Astrocyte (in vitro differentiated cells and primary cell): ENCODE measurements around the gene GJB6. TPM values are rescaled to one million over a fixed set of nuclear protein-coding genes. Genes with fewer than 3 reads are reported as not detected.
A peak's percentile ranks its signal among the peaks of the same experiment; 100 is the strongest.

ENCODE experiments used
- DNase-seq: peaks from one replicate; pipeline ENCODE4 v3.0.0-alpha.2; 2010; ENCODE audit warnings: low read depth
- FAIRE-seq: peaks from 2 replicates; lab custom pipeline; 2011; peaks lifted over from hg19 to GRCh38; lab: Jason Lieb, UNC
- H2AFZ ChIP-seq: 2 replicates; pipeline ENCODE4 v1.6.0; 2012; ENCODE audit warnings: low read depth, low read length, inconsistent platforms
- H3K27ac ChIP-seq: 2 replicates; pipeline ENCODE4 v1.5.1; 2011; ENCODE audit warnings: low read depth, low read length, inconsistent platforms
- H3K27me3 ChIP-seq: 2 replicates; pipeline ENCODE4 v1.6.0; 2011; ENCODE audit warnings: low read length, inconsistent platforms; ENCODE audit not compliant: insufficient read depth
- H3K36me3 ChIP-seq: 2 replicates; pipeline ENCODE4 v1.5.1; 2011; ENCODE audit warnings: low read length, inconsistent platforms; ENCODE audit not compliant: insufficient read depth
- H3K4me1 ChIP-seq: 2 replicates; pipeline ENCODE4 v1.5.1; 2011; ENCODE audit warnings: low read length, inconsistent platforms; ENCODE audit not compliant: insufficient read depth
- H3K4me2 ChIP-seq: 2 replicates; pipeline ENCODE4 v1.6.0; 2012; ENCODE audit warnings: low read length, inconsistent platforms
- H3K4me3 ChIP-seq: 2 replicates; pipeline ENCODE4 v1.5.1; 2011; ENCODE audit warnings: low read depth, mild to moderate bottlenecking, low read length, inconsistent platforms; ENCODE audit not compliant: insufficient read depth
- H3K79me2 ChIP-seq: 2 replicates; pipeline ENCODE4 v1.6.0; 2012; ENCODE audit warnings: mild to moderate bottlenecking, low read length, inconsistent platforms; ENCODE audit not compliant: insufficient read depth
- H3K9ac ChIP-seq: 2 replicates; pipeline ENCODE4 v1.6.0; 2012; ENCODE audit warnings: mild to moderate bottlenecking, low read length, inconsistent platforms
- H3K9me3 ChIP-seq: 2 replicates; pipeline ENCODE4 v1.5.1; 2012; ENCODE audit warnings: low read depth, mild to moderate bottlenecking, low read length, inconsistent platforms; ENCODE audit not compliant: insufficient read depth
- H4K20me1 ChIP-seq: 2 replicates; pipeline ENCODE4 v1.6.0; 2012; ENCODE audit warnings: low read length, inconsistent platforms; ENCODE audit not compliant: insufficient read depth
- H3K27ac Mint-ChIP-seq: one replicate; pipeline ENCODE4 v1.8.0; 2021; ENCODE audit warnings: mild to moderate bottlenecking, mixed read lengths; ENCODE audit not compliant: unreplicated experiment
- H3K27me3 Mint-ChIP-seq: one replicate; pipeline ENCODE4 v1.8.0; 2021; ENCODE audit warnings: low read depth, mixed read lengths; ENCODE audit not compliant: unreplicated experiment
- H3K36me3 Mint-ChIP-seq: one replicate; pipeline ENCODE4 v1.8.0; 2021; ENCODE audit warnings: low read depth, mixed read lengths; ENCODE audit not compliant: unreplicated experiment
- H3K4me1 Mint-ChIP-seq: one replicate; pipeline ENCODE4 v1.8.0; 2021; ENCODE audit warnings: low read depth, mixed read lengths; ENCODE audit not compliant: unreplicated experiment
- H3K4me3 Mint-ChIP-seq: one replicate; pipeline ENCODE4 v1.8.0; 2021; ENCODE audit warnings: mild to moderate bottlenecking, moderate library complexity, mixed read lengths; ENCODE audit not compliant: unreplicated experiment
- H3K9me3 Mint-ChIP-seq: one replicate; pipeline ENCODE4 v1.8.0; 2021; ENCODE audit warnings: mild to moderate bottlenecking, mixed read lengths; ENCODE audit not compliant: unreplicated experiment
- CTCF ChIP-seq: IDR thresholded peaks from 2 replicates; pipeline ENCODE4 v1.5.1; 2011; ENCODE audit warnings: low read depth, mild to moderate bottlenecking, inconsistent platforms, low read length, moderate library complexity; ENCODE audit not compliant: insufficient read depth
- EZH2 ChIP-seq: IDR thresholded peaks from 2 replicates; pipeline ENCODE4 v1.6.1; 2012; ENCODE audit warnings: mild to moderate bottlenecking, low read length, inconsistent platforms; ENCODE audit not compliant: insufficient read depth
- total RNA-seq: library from RNA; stranded (reverse); gene quantifications from 2 replicates; pipeline ENCODE4 v1.2.1, GENCODE V29; 2021

GJB6 gene
- total RNA-seq, 1 donor from 2014 or later, result not detected

GRCh38 chr13:20178156-20178555 lies 54.0 kb downstream of the GJB6 start:
- peaks cover 15% of the 10 kb centered on the region for H3K27me3 ChIP-seq
- H3K4me1 ChIP-seq, result peaks cover 13% of the 10 kb centered on the region
- Mint-ChIP-seq H3K4me1 (peaks cover 16% of the 10 kb centered on the region), H3K27ac (no peak overlapping the region), H3K9me3 (no peaks in the 10 kb centered on the region), H3K36me3 (no peaks in the 10 kb centered on the region), H3K27me3 (peaks cover 13% of the 10 kb centered on the region), H3K4me3 (no peak overlapping the region)
- H3K9ac ChIP-seq, result no peak overlapping the region
- no peaks in the 10 kb centered on the region for H3K36me3 ChIP-seq
- DNase-seq (no peak), FAIRE-seq (no peak)
- H3K79me2 ChIP-seq, result no peaks in the 10 kb centered on the region
- H3K4me3 ChIP-seq, result no peak overlapping the region
- H2AFZ ChIP-seq, result no peak overlapping the region
- H4K20me1 ChIP-seq, result no peaks in the 10 kb centered on the region
- no peak overlapping the region for H3K4me2 ChIP-seq
- no peak overlapping the region for H3K27ac ChIP-seq
- no peaks in the 10 kb centered on the region for H3K9me3 ChIP-seq
- no peak for TF ChIP-seq EZH2
- TF ChIP-seq CTCF, result no peak

- H3K9me3 Mint-ChIP-seq, result no peaks in the 10 kb centered on the region
- Histone ChIP-seq H3K4me1 (peaks cover 13% of the 10 kb centered on the region), H3K79me2 (no peaks in the 10 kb centered on the region), H3K4me3 (no peak overlapping the region), H3K4me2 (peak overlapping the region; percentile 41), H3K9ac (no peak overlapping the region), H3K27ac (no peak overlapping the region), H2AFZ (peak overlapping the region; percentile 38), H3K27me3 (peaks cover 15% of the 10 kb centered on the region), H4K20me1 (no peaks in the 10 kb centered on the region), H3K36me3 (no peaks in the 10 kb centered on the region), H3K9me3 (no peaks in the 10 kb centered on the region)
- H3K4me3 Mint-ChIP-seq, result no peak overlapping the region
- no peak for FAIRE-seq
- peaks cover 16% of the 10 kb centered on the region for H3K4me1 Mint-ChIP-seq
- H3K36me3 Mint-ChIP-seq, result no peaks in the 10 kb centered on the region
- H3K27me3 Mint-ChIP-seq, result peaks cover 13% of the 10 kb centered on the region
- TF ChIP-seq EZH2 (no peak), CTCF (no peak)
- no peak for DNase-seq
- H3K27ac Mint-ChIP-seq, result no peak overlapping the region
Observed at GRCh38 chr13:20177049-20177831, 54.9 kb downstream of the GJB6 start.
